ENCODE results near the gene SHLD2. TPM values are rescaled to one million over a fixed set of nuclear protein-coding genes. Genes with fewer than 3 reads are reported as not detected.
"Not testable (repeated sequence)": the region's sequence is repeated elsewhere in the genome, so short reads cannot be mapped to it uniquely, and the experiment has no call there.

The SHLD2 gene
- total RNA-seq, 2 donors from 2014 or later, result 31.3 to 33.0 TPM

- DNase-seq; intact Hi-C loops (cut with DNase I, micrococcal nuclease); ATAC-seq: not testable (repeated sequence)
These were observed 82.6 kb downstream of the SHLD2 start for GRCh38 chr10:87177587-87177986.

DNA sequence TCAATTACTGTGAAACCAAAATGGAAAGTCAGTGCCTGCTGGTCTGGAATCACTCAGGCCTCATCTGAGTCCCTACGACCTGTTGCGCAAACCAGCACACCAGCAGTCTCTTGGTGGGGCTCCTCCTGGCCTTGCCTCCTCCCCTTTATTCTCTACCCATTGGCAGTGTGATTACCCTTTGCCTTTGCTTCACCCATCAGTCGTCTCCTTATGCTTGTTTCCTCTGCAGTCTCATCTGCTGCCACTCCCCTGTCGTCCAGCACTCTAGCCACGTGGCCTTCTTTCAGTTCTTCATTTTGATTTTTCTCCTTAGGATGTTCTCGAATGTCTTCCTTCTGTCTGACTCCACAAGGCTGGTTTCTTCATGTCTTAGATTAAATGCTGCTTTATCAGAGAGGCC, 89.4 kb downstream of the SHLD2 start:
- peak; percentile 44 for ATAC-seq
- DNase-seq; intact Hi-C loops (cut with DNase I, micrococcal nuclease): not testable (repeated sequence)

DNA sequence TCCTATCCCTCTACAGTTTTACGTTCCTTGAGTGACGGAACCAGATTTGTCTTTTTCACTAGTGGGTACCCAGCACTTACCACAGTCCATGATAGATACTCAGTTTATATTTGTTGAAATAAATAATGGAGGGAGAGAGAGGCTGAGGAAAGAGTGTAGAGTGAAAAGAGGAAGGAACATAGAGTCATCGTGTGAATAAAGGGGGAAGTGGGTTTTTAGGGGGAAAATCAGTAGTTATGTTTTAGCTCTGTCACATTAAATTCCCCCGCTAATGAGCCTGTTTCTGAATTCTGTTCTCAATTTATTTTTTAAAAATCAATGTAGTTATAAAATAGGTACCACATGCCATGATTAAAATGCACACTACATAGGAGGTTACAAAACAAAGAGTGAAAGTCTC, 91.0 kb downstream of the SHLD2 start:
- intact Hi-C loops (cut with DNase I, micrococcal nuclease); DNase-seq; ATAC-seq: not testable (repeated sequence)

DNA sequence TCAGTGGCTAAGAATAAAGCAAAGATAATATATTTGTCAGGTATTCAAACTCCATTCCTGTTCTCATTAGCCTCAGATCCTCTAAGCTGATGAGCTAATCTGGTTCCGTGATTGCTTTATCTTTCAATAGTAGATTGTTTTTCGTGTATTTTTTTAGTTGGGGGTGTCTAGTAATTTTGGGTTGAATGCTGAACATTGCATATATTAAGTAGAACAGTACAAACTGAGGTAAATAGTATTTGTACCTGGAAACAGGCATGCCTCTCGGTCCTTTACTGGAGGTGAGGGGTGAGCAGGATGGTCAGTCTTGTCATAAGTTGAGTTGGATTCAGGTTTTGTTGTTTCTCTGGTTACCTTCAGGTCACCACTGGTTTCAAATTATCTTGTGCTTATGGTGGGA, 92.6 kb downstream of the SHLD2 start:
- intact Hi-C loops (cut with DNase I, micrococcal nuclease); DNase-seq; ATAC-seq: not testable (repeated sequence)

DNA sequence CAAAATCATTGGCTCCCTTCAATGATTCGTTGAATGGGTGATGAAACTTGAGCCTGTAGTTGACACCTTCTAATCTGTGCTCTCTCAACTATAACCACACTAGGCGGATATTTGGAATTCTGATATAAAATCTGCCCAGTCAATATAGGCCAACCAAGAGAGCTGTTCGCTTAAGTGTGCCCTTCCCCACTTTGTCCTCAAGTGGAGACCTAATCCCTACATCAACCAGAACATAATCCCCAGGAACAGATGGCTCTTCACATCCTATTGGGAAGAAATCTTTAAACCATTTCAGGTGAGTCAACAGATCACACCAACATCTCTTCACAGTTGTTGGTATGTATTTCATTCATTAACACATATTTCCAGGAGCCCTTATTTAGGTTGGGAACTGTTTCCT, 96.8 kb downstream of the SHLD2 start:
- DNase-seq; intact Hi-C loops (cut with DNase I, micrococcal nuclease); ATAC-seq: not testable (repeated sequence)

DNA sequence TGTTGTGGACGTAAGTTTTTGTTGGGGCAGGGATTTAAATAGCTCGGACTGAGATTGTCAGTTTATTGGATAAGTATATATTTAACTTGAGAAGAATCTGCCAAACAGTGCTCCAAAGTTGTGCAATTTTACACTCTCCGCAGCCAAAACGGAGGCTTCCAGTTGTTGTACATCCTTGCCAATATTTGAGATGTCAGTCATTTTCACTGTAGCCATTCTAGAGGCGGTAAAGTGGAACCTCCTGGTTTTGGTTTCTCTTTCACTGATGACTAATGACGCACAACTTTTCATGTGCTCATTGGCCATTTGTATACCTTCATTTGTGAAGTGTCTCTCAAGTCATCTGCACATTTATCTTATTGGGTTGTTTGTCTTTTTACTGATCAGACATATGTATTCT, 105.9 kb downstream of the SHLD2 start:
- intact Hi-C loops (cut with DNase I, micrococcal nuclease); DNase-seq: not testable (repeated sequence)
- peak; percentile 51 for ATAC-seq

DNA sequence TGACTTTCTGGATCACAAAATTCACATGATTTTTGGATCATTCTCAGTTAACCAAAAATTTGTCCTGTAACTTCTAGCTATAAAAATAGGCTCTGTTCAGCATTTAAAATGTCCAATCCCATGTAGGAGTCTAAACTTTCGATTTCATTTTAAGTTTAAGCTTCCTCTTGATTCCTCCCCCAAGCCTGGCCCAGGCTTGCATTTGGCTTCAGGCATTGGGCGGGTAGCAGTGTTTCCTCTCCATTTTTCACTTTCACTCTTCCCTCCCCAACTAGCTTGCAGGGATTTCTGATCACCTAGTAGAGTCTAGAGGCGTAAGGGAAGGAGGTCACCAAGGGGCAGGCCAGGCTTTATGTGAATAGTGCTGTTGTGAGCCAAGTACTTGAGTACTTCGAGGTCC, 109.8 kb downstream of the SHLD2 start:
- intact Hi-C loops (cut with DNase I, micrococcal nuclease); ATAC-seq; DNase-seq: not testable (repeated sequence)

DNA sequence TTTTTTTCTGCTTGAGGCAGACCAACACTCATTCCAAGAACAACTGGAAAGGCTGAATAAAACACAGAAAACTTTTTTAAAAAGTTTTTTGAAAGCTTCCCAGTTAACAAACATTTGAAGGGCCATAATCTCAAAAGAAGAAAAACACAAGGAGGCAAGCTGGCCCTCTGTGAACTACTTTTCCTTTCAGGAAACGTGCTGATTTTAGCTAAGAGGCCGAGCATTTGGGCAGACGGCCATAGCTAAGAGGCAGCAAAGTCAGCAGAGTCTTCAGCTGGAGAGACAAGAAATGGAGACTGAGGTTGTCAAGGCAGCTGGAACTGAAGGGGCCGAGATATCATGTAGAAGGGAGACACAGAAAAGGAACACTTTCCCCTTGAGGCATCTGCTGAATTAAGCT, 111.9 kb downstream of the SHLD2 start:
- DNase-seq; intact Hi-C loops (cut with DNase I, micrococcal nuclease); ATAC-seq: not testable (repeated sequence)

GRCh38 chr10:87210309-87210708, 115.3 kb downstream of the SHLD2 start:
- ATAC-seq; DNase-seq; intact Hi-C loops (cut with DNase I, micrococcal nuclease): not testable (repeated sequence)

DNA sequence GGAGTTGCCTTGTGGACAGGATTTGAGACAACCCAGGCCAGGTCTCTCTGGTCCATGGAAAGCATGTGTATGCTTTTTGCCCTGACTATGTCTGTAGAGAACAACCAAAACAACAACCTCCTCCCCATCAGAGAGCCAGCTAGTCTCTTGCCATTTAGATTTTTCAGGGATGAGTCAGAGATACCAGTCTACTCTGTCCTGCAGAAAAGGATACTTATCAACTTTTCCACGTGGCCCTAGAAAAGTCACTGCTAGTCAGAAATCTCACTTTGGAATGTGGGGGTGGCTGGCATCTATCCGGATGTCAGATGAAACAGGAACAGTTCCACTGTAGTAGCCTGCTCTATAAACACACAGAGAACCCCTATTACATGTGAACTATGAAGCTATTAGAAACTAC, 116.8 kb downstream of the SHLD2 start:
- DNase-seq; ATAC-seq; intact Hi-C loops (cut with DNase I, micrococcal nuclease): not testable (repeated sequence)

- DNase-seq; ATAC-seq; intact Hi-C loops (cut with DNase I, micrococcal nuclease): not testable (repeated sequence)
These were observed 118.3 kb downstream of the SHLD2 start for GRCh38 chr10:87213150-87213765.

- ATAC-seq; DNase-seq; intact Hi-C loops (cut with DNase I, micrococcal nuclease): not testable (repeated sequence)
These were observed 118.8 kb downstream of the SHLD2 start for GRCh38 chr10:87213806-87214205.

- ATAC-seq (peak; percentile 88), DNase-seq (peak; percentile 59 to 72)
- intact Hi-C loops (cut with DNase I, micrococcal nuclease), result not testable (repeated sequence)
These were observed 121.1 kb downstream of the SHLD2 start for GRCh38 chr10:87216120-87216519.

DNA sequence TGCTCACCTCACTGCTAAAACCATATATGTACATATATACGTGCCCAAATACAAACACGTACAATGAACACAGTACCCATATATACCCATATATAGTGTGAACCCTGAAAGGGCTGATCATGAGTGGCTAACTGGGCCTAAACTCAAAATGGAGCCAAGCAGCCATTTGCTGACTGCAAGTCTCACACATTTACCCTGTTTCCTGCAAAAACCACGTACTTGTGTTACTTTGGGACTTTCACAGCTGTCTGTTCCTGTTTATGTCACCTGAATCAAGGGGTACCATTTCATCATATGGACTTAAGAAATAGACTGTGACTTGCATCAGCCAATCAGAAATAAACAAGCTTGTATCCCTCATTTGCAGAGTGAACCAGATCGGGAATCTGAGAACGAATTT, 124.4 kb downstream of the SHLD2 start:
- ATAC-seq; intact Hi-C loops (cut with DNase I, micrococcal nuclease); DNase-seq: not testable (repeated sequence)

- DNase-seq; ATAC-seq; intact Hi-C loops (cut with DNase I, micrococcal nuclease): not testable (repeated sequence)
These were observed 127.8 kb downstream of the SHLD2 start for GRCh38 chr10:87222789-87223188.

GRCh38 chr10:87225148-87225547, 130.1 kb downstream of the SHLD2 start, which contains the start of gene NUTM2A:
TSS of gene NUTM2A (plus strand) at chr10:87225448. CDS start at chr10:87225831, 383 bp downstream.
- DNase-seq; ATAC-seq; intact Hi-C loops (cut with DNase I, micrococcal nuclease): not testable (repeated sequence)

GRCh38 chr10:87228247-87228646, 133.2 kb downstream of the SHLD2 start:
- ATAC-seq; intact Hi-C loops (cut with DNase I, micrococcal nuclease); DNase-seq: not testable (repeated sequence)

GRCh38 chr10:87229211-87229610, 134.2 kb downstream of the SHLD2 start:
- ATAC-seq; DNase-seq; intact Hi-C loops (cut with DNase I, micrococcal nuclease): not testable (repeated sequence)

GRCh38 chr10:87234854-87235253, 139.8 kb downstream of the SHLD2 start:
- ATAC-seq; DNase-seq; intact Hi-C loops (cut with DNase I, micrococcal nuclease): not testable (repeated sequence)

- intact Hi-C loops (cut with DNase I, micrococcal nuclease); DNase-seq: not testable (repeated sequence)
- ATAC-seq, result peak; percentile 96
These were observed 142.2 kb downstream of the SHLD2 start for GRCh38 chr10:87237244-87237643.

All from left colon (tissue), 2 donors.